WTC11 (cell line): Measurements from ENCODE around the gene SLC9A3. TPM values are rescaled to one million over a fixed set of nuclear protein-coding genes. Genes with fewer than 3 reads are reported as not detected.

Source experiments
- ATAC-seq: fragments of 200-7000 bp; cut with Tn5 transposase; 2 replicates; pipeline ENCODE4 v1.10.0; 2021; ENCODE audit warnings: mild to moderate bottlenecking, moderate library complexity
- CTCF ChIA-PET: fragments of 300-600 bp; sonication (Branson Sonifier 250); formaldehyde crosslinking; loops from one replicate; lab custom pipeline; 2021; ENCODE audit warnings: antibody characterized with exemption; lab: Charles Lee
- POLR2A ChIA-PET: fragments of 350-600 bp; sonication (Branson Sonifier 250); formaldehyde crosslinking; loops from one replicate; lab custom pipeline; 2021; ENCODE audit warnings: antibody characterized with exemption; lab: Charles Lee
- DNase-seq: peaks from one replicate; pipeline ENCODE4 v3.0.0; 2021; ENCODE audit warnings: low spot score
- H3K27ac Mint-ChIP-seq: 2 replicates; pipeline ENCODE4 v1.8.0; 2021; ENCODE audit warnings: mixed read lengths
- H3K27me3 Mint-ChIP-seq: 2 replicates; pipeline ENCODE4 v1.8.0; 2021; ENCODE audit warnings: low read depth, mild to moderate bottlenecking, moderate library complexity, mixed read lengths
- H3K36me3 Mint-ChIP-seq: 2 replicates; pipeline ENCODE4 v1.8.0; 2021; ENCODE audit warnings: mixed read lengths
- H3K4me1 Mint-ChIP-seq: 2 replicates; pipeline ENCODE4 v1.8.0; 2022; ENCODE audit warnings: mixed read lengths
- H3K4me3 Mint-ChIP-seq: 2 replicates; pipeline ENCODE4 v1.8.0; 2021; ENCODE audit warnings: mild to moderate bottlenecking, moderate library complexity, mixed read lengths
- H3K9me3 Mint-ChIP-seq: 2 replicates; pipeline ENCODE4 v1.8.0; 2021; ENCODE audit warnings: mixed read lengths
- CBFB ChIP-seq: sonication (generic); formaldehyde crosslinking; IDR thresholded peaks from 2 replicates; pipeline ENCODE4 v1.8.1; 2022; ENCODE audit warnings: mild to moderate bottlenecking, low read depth, missing genetic modification reagents
- CREM ChIP-seq: sonication (generic); formaldehyde crosslinking; IDR thresholded peaks from 2 replicates; pipeline ENCODE4 v1.8.1; 2022; ENCODE audit warnings: mild to moderate bottlenecking, missing genetic modification reagents, moderate library complexity
- FOXK1 ChIP-seq: sonication (generic); formaldehyde crosslinking; IDR thresholded peaks from 2 replicates; pipeline ENCODE4 v1.8.0; 2022; ENCODE audit warnings: mild to moderate bottlenecking, moderate library complexity, missing genetic modification reagents
- MYBL2 ChIP-seq: sonication (generic); formaldehyde crosslinking; IDR thresholded peaks from 2 replicates; pipeline ENCODE4 v1.8.1; 2023; ENCODE audit warnings: mild to moderate bottlenecking, moderate library complexity, missing genetic modification reagents
- SP1 ChIP-seq: sonication (generic); formaldehyde crosslinking; conservative IDR thresholded peaks from 2 replicates; pipeline ENCODE4 v1.8.1; 2022; ENCODE audit warnings: missing genetic modification reagents
- TCF7 ChIP-seq: sonication (generic); formaldehyde crosslinking; IDR thresholded peaks from 2 replicates; pipeline ENCODE4 v1.8.0; 2022; ENCODE audit warnings: mild to moderate bottlenecking, low read depth, missing genetic modification reagents, moderate library complexity
- ZBTB21 ChIP-seq: sonication (generic); formaldehyde crosslinking; IDR thresholded peaks from 2 replicates; pipeline ENCODE4 v1.8.1; 2023; ENCODE audit warnings: mild to moderate bottlenecking, missing genetic modification reagents, borderline replicate concordance
- ZNF138 ChIP-seq: sonication (generic); formaldehyde crosslinking; conservative IDR thresholded peaks from 2 replicates; pipeline ENCODE4 v1.8.1; 2022; ENCODE audit warnings: mild to moderate bottlenecking, moderate library complexity, missing genetic modification reagents
- ZNF317 ChIP-seq: sonication (generic); formaldehyde crosslinking; IDR thresholded peaks from 2 replicates; pipeline ENCODE4 v1.8.1; 2023; ENCODE audit warnings: low read depth, mild to moderate bottlenecking, moderate library complexity, missing genetic modification reagents, borderline replicate concordance
- ZNF396 ChIP-seq: fragments of 250-450 bp; sonication (Bioruptor Pico); IDR thresholded peaks from 2 replicates; pipeline ENCODE4 v1.8.0; 2021; ENCODE audit warnings: mild to moderate bottlenecking, moderate library complexity, borderline replicate concordance
- ZNF416 ChIP-seq: fragments of 250-450 bp; sonication (Bioruptor Pico); IDR thresholded peaks from 2 replicates; pipeline ENCODE4 v1.9.0; 2021; ENCODE audit warnings: mild to moderate bottlenecking, inconsistent platforms
- total RNA-seq: library from RNA; stranded (reverse); gene quantifications from 3 replicates; pipeline ENCODE4 v1.2.3, GENCODE V29; 2021
- TF ChIP-seq, protein P1 (sequence below): fragments of 250-450 bp; sonication (Bioruptor Pico); IDR thresholded peaks from 2 replicates; pipeline ENCODE4 v1.9.0; 2021; ENCODE audit warnings: mild to moderate bottlenecking, borderline replicate concordance
- TF ChIP-seq, protein P2 (sequence below): sonication (generic); formaldehyde crosslinking; IDR thresholded peaks from 2 replicates; pipeline ENCODE4 v1.8.0; 2022; ENCODE audit warnings: missing genetic modification reagents
- TF ChIP-seq, protein P3 (sequence below): fragments of 250-450 bp; sonication (Bioruptor Pico); IDR thresholded peaks from 2 replicates; pipeline ENCODE4 v2.1.2; 2022; ENCODE audit warnings: mild to moderate bottlenecking, moderate library complexity
- TF ChIP-seq, protein P4 (sequence below): fragments of 250-450 bp; sonication (Bioruptor Pico); IDR thresholded peaks from 2 replicates; pipeline ENCODE4 v1.8.0; 2021; ENCODE audit warnings: mild to moderate bottlenecking
- TF ChIP-seq, protein P5 (sequence below): fragments of 250-450 bp; sonication (Bioruptor Pico); IDR thresholded peaks from 2 replicates; pipeline ENCODE4 v1.9.0; 2021; ENCODE audit warnings: mild to moderate bottlenecking
- TF ChIP-seq, protein P6 (sequence below): sonication (generic); formaldehyde crosslinking; IDR thresholded peaks from 2 replicates; pipeline ENCODE4 v1.8.1; 2022; ENCODE audit warnings: missing genetic modification reagents, borderline replicate concordance

SLC9A3 gene
- total RNA-seq, 1 experiment from 2014 or later = 1.6 TPM

DNA sequence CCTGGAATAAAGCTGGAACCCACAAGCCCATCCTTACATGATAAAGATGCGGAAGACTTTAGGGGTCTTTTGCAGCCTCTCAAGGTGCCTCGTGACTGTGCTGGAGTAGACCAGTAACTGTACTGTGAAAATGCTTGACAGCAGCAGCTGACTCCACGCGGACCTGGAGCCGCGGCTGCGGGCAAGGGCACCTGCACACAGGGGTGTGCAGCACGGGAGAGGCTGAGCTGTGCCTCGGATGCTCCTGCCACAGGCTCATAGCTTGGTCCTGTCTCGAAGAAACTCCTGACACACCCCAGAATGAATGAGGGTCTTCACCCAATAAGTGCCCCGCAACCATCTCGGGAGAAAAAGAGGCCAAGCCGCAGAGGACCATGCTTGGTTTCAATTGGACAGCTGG is 47.5 kb upstream of the SLC9A3 start (continued):
- TF ChIP-seq, protein P1, sequence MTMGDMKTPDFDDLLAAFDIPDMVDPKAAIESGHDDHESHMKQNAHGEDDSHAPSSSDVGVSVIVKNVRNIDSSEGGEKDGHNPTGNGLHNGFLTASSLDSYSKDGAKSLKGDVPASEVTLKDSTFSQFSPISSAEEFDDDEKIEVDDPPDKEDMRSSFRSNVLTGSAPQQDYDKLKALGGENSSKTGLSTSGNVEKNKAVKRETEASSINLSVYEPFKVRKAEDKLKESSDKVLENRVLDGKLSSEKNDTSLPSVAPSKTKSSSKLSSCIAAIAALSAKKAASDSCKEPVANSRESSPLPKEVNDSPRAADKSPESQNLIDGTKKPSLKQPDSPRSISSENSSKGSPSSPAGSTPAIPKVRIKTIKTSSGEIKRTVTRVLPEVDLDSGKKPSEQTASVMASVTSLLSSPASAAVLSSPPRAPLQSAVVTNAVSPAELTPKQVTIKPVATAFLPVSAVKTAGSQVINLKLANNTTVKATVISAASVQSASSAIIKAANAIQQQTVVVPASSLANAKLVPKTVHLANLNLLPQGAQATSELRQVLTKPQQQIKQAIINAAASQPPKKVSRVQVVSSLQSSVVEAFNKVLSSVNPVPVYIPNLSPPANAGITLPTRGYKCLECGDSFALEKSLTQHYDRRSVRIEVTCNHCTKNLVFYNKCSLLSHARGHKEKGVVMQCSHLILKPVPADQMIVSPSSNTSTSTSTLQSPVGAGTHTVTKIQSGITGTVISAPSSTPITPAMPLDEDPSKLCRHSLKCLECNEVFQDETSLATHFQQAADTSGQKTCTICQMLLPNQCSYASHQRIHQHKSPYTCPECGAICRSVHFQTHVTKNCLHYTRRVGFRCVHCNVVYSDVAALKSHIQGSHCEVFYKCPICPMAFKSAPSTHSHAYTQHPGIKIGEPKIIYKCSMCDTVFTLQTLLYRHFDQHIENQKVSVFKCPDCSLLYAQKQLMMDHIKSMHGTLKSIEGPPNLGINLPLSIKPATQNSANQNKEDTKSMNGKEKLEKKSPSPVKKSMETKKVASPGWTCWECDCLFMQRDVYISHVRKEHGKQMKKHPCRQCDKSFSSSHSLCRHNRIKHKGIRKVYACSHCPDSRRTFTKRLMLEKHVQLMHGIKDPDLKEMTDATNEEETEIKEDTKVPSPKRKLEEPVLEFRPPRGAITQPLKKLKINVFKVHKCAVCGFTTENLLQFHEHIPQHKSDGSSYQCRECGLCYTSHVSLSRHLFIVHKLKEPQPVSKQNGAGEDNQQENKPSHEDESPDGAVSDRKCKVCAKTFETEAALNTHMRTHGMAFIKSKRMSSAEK (CRISPR knock-in tag) = no peak
- TF ChIP-seq CREM (CRISPR knock-in tag) (no peak), MYBL2 (CRISPR knock-in tag) (no peak), ZNF416 (CRISPR knock-in tag) (no peak), ZNF396 (CRISPR knock-in tag) (no peak), ZNF138 (CRISPR knock-in tag) (no peak)
- TF ChIP-seq, protein P2, sequence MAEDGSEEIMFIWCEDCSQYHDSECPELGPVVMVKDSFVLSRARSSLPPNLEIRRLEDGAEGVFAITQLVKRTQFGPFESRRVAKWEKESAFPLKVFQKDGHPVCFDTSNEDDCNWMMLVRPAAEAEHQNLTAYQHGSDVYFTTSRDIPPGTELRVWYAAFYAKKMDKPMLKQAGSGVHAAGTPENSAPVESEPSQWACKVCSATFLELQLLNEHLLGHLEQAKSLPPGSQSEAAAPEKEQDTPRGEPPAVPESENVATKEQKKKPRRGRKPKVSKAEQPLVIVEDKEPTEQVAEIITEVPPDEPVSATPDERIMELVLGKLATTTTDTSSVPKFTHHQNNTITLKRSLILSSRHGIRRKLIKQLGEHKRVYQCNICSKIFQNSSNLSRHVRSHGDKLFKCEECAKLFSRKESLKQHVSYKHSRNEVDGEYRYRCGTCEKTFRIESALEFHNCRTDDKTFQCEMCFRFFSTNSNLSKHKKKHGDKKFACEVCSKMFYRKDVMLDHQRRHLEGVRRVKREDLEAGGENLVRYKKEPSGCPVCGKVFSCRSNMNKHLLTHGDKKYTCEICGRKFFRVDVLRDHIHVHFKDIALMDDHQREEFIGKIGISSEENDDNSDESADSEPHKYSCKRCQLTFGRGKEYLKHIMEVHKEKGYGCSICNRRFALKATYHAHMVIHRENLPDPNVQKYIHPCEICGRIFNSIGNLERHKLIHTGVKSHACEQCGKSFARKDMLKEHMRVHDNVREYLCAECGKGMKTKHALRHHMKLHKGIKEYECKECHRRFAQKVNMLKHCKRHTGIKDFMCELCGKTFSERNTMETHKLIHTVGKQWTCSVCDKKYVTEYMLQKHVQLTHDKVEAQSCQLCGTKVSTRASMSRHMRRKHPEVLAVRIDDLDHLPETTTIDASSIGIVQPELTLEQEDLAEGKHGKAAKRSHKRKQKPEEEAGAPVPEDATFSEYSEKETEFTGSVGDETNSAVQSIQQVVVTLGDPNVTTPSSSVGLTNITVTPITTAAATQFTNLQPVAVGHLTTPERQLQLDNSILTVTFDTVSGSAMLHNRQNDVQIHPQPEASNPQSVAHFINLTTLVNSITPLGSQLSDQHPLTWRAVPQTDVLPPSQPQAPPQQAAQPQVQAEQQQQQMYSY (CRISPR knock-in tag) = no peak
- TF ChIP-seq, all 79 proteins: peak for 0

DNA sequence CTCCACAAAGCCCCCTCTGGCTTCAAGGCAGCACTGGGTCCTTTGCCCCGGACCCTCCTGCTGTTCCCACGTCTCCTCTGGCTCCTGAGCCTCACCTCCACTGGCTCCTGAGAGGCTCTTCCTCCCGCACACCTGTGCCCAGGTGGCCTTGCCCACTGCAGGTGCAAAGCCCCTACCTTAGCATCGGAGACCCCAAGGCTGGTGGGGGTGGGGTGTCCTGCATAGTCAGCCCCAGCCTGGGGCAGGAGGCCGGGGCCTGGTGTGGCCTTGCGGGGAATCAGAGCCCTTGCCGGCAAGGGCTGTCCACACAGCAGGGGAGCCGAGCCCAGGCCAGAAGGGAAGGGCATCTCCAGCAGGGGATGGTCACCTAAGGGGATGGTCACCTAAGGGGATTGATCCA is 46.6 kb upstream of the SLC9A3 start:
- peaks cover 13% of the 10 kb centered on the region for H3K4me1 Mint-ChIP-seq
- ATAC-seq = no peak
- no peak overlapping the region for H3K27ac Mint-ChIP-seq
- ChIA-PET CTCF (no interaction called here), POLR2A (no interaction called here)
- H3K36me3 Mint-ChIP-seq = no peaks in the 10 kb centered on the region; the same call in 1 of the 2 replicates
- H3K9me3 Mint-ChIP-seq = peaks cover 8% of the 10 kb centered on the region
- peaks cover 31% of the 10 kb centered on the region for H3K27me3 Mint-ChIP-seq
- no peak overlapping the region for H3K4me3 Mint-ChIP-seq
- TF ChIP-seq, protein P3, sequence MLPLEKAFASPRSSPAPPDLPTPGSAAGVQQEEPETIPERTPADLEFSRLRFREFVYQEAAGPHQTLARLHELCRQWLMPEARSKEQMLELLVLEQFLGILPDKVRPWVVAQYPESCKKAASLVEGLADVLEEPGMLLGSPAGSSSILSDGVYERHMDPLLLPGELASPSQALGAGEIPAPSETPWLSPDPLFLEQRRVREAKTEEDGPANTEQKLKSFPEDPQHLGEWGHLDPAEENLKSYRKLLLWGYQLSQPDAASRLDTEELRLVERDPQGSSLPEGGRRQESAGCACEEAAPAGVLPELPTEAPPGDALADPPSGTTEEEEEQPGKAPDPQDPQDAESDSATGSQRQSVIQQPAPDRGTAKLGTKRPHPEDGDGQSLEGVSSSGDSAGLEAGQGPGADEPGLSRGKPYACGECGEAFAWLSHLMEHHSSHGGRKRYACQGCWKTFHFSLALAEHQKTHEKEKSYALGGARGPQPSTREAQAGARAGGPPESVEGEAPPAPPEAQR (CRISPR knock-in tag) = no peak
- no peak for TF ChIP-seq ZNF317 (CRISPR knock-in tag)
- no peak for TF ChIP-seq ZBTB21 (CRISPR knock-in tag)
- no peak for TF ChIP-seq ZNF416 (CRISPR knock-in tag)
- no peak for TF ChIP-seq FOXK1 (CRISPR knock-in tag)
- no peak for DNase-seq

DNA sequence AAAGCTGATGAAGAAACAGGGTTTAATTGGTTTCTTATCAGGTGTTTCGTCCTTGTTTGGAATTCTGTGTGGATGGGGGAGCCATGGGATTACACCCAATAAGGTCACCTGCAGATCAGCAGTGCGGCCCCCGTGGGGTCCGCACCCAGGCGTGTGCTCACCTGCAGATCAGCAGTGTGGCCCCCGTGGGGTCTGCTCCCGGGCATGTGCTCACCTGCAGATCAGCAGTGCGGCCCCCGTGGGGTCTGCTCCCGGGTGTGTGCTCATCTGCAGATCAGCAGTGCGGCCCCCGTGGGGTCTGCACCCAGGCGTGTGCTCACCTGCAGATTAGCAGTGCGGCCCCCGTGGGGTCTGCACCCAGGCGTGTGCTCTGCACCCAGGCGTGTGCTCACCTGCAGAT is 46.2 kb upstream of the SLC9A3 start:
- Mint-ChIP-seq H3K4me1 (peaks cover 14% of the 10 kb centered on the region), H3K27ac (no peak overlapping the region), H3K36me3 (no peaks in the 10 kb centered on the region), H3K4me3 (no peak overlapping the region), H3K27me3 (peaks cover 28% of the 10 kb centered on the region), H3K9me3 (peaks cover 3% of the 10 kb centered on the region)
- no peak for ATAC-seq
- ChIA-PET POLR2A (no interaction called here), CTCF (no interaction called here)
- DNase-seq = no peak
- TF ChIP-seq MYBL2 (CRISPR knock-in tag) (no peak), ZNF138 (CRISPR knock-in tag) (no peak), TCF7 (CRISPR knock-in tag) (no peak), CBFB (CRISPR knock-in tag) (no peak), SP1 (no peak)
- TF ChIP-seq, protein P4, sequence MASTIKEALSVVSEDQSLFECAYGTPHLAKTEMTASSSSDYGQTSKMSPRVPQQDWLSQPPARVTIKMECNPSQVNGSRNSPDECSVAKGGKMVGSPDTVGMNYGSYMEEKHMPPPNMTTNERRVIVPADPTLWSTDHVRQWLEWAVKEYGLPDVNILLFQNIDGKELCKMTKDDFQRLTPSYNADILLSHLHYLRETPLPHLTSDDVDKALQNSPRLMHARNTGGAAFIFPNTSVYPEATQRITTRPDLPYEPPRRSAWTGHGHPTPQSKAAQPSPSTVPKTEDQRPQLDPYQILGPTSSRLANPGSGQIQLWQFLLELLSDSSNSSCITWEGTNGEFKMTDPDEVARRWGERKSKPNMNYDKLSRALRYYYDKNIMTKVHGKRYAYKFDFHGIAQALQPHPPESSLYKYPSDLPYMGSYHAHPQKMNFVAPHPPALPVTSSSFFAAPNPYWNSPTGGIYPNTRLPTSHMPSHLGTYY (CRISPR knock-in tag) = no peak
- TF ChIP-seq, protein P5, sequence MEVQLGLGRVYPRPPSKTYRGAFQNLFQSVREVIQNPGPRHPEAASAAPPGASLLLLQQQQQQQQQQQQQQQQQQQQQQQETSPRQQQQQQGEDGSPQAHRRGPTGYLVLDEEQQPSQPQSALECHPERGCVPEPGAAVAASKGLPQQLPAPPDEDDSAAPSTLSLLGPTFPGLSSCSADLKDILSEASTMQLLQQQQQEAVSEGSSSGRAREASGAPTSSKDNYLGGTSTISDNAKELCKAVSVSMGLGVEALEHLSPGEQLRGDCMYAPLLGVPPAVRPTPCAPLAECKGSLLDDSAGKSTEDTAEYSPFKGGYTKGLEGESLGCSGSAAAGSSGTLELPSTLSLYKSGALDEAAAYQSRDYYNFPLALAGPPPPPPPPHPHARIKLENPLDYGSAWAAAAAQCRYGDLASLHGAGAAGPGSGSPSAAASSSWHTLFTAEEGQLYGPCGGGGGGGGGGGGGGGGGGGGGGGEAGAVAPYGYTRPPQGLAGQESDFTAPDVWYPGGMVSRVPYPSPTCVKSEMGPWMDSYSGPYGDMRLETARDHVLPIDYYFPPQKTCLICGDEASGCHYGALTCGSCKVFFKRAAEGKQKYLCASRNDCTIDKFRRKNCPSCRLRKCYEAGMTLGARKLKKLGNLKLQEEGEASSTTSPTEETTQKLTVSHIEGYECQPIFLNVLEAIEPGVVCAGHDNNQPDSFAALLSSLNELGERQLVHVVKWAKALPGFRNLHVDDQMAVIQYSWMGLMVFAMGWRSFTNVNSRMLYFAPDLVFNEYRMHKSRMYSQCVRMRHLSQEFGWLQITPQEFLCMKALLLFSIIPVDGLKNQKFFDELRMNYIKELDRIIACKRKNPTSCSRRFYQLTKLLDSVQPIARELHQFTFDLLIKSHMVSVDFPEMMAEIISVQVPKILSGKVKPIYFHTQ (CRISPR knock-in tag) = no peak
- TF ChIP-seq, protein P6, sequence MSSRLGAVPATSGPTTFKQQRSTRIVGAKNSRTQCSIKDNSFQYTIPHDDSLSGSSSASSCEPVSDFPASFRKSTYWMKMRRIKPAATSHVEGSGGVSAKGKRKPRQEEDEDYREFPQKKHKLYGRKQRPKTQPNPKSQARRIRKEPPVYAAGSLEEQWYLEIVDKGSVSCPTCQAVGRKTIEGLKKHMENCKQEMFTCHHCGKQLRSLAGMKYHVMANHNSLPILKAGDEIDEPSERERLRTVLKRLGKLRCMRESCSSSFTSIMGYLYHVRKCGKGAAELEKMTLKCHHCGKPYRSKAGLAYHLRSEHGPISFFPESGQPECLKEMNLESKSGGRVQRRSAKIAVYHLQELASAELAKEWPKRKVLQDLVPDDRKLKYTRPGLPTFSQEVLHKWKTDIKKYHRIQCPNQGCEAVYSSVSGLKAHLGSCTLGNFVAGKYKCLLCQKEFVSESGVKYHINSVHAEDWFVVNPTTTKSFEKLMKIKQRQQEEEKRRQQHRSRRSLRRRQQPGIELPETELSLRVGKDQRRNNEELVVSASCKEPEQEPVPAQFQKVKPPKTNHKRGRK (CRISPR knock-in tag) = no peak
